SKM-1 (cell line): ENCODE data around the gene NAA10.
"Not testable (repeated sequence)": the region's sequence is repeated elsewhere in the genome, so short reads cannot be mapped to it uniquely, and the experiment has no call there.

ENCODE experiments used
- DNase-seq: peaks from one replicate; lab custom pipeline; 2025; ENCODE audit not compliant: unreplicated experiment; lab: John Stamatoyannopoulos, UW

Gene NAA10

DNA sequence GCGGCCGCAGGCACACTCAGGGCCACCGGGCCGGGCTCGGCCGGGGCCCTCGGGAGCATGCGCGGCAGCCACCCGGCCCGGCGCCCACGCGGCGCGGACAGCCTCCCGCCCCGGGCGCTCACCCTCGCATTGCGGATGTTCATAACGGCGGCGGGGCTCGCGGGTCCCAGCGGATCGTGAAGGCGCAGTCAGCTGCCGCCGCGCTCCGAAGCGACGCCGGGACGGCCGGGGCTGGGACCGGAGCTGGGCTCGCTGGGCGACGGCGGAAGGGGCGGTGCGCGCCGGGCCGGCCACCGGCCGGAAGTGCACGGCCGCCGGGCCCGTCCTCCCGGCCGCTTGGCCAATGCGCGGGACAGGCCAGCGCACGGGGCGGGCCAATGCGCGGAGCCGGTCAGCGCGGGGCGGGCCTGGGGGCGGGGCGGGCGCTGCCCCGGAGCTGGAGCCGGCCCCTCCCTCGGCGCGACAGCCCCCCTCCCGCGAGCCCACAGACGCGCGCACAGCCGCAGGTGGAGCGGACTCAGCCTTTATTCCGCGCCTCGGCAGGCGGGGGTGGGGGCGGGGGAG is at the start of gene NAA10:
Gene NAA10 (minus strand): TSS at position 276 of the 564 bp plus-strand sequence. CDS start 133 bp downstream, at position 143.
- DNase-seq: peak; percentile 2

DNA sequence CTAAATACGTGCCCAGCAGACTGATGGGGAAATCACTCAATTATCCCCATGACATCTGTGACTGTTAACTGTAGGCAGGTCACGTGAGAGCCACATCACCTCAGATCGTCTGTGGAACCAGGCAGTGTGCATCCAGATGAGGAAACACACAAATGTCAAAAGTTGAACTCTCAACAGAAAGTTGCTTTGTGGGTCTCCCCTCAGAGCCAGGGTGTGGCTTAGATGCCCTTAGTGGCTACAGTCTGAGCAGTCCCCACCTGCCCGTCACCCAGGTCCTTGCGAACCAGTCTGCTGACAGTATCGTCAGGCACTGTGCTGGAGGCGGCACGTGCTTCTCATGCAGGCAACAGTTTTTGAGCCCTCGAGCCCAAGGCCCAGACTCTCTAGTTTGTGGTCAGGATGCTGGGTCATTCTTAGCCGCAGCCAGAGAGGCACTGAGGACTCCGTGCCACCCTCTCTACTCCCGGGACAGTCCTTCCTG is 48.5 kb upstream of the NAA10 start:
- DNase-seq: no peak

DNA sequence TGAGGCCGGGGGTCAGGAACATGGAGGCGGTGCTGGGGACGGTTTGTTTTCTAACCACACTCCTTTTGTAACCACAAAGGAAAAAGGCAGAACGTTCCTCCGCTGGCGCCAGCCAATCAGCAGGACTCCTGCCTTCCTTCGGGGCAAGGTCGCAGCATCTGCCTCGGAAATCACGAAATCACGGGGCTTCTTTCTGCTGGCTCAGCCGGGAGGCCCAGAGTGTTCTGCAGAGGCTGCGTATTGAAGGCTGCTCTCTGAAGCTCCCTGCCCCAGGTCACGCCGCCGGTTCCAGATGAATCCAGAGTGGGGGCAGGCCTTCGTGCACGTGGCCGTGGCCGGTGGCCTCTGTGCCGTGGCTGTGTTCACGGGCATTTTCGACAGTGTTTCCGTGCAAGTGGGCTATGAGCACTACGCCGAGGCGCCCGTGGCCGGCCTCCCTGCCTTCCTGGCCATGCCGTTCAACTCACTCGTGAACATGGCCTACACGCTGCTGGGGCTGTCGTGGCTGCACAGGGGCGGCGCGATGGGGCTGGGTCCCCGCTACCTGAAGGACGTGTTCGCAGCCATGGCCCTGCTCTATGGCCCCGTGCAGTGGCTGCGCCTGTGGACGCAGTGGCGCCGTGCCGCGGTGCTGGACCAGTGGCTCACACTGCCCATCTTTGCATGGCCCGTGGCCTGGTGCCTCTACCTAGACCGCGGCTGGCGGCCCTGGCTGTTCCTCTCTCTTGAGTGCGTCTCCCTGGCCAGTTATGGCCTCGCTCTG is 47.1 kb upstream of the NAA10 start:
- DNase-seq: no peak

DNA sequence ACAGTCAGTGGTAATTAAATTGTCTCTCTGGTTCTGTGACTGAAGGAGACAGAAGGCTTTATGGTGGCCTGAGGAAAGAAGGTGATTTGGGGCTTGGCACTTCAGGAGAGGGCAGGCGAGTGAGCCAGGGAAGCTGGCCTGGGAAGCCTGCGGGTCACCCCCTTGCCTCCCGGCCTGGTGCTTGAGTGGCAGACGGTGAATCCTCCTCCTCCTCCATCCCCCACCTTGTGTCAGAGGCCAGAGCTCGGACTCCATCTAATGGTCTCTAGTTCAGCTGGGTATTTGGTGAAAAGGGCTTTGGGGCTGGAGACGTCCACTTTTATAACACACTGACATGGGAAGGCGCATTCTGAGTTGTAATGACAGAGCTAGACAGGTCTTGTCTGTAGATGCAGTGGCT is 46.4 kb upstream of the NAA10 start:
- no peak for DNase-seq

DNA sequence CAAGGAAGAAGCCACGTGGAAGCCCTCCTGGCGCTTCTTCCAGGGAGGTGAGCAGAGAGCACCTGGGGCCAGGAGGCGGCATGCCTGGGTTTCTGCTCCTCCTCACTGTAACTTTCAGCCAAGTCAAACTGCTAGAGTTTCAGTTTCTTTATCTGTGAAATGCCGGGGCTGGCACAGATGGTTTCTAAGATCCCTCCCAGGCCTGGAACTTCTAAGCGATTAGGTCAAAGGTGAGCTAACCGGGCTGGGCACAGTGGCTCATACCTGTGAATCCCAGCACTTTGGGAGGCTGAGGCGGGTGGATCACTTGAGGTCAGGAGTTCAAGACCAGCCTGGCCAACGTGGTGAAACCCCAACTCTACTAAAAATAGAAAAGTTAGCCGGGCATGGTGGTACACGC is 45.6 kb upstream of the NAA10 start:
- DNase-seq: not testable (repeated sequence)

DNA sequence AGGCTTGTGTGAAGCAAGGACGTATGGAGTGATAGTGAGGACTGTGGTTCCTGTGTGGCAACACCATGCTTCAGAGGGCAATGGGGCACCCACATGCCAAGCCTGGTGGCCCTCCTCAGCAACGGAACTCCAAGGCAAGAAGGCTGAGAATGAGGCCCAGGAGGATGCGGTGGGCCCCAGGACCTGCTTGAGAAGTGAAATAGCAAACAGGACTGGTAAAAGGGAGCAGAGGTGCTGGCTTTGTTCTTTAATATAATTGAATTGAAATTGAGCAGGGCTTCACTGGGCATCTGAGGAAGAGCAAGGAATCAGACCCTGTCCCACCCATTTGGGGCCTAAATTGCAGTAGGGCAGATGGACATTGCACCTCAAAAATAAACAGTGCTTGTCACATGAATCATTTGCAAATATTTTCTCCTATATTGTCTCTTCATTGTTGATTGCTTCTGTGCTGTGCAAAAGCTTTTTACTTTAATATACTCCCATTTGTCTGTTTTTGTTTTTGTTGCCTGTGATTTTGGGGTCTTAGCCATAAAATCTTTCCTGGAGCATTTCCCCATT is 40.0 kb upstream of the NAA10 start:
- DNase-seq: no peak

DNA sequence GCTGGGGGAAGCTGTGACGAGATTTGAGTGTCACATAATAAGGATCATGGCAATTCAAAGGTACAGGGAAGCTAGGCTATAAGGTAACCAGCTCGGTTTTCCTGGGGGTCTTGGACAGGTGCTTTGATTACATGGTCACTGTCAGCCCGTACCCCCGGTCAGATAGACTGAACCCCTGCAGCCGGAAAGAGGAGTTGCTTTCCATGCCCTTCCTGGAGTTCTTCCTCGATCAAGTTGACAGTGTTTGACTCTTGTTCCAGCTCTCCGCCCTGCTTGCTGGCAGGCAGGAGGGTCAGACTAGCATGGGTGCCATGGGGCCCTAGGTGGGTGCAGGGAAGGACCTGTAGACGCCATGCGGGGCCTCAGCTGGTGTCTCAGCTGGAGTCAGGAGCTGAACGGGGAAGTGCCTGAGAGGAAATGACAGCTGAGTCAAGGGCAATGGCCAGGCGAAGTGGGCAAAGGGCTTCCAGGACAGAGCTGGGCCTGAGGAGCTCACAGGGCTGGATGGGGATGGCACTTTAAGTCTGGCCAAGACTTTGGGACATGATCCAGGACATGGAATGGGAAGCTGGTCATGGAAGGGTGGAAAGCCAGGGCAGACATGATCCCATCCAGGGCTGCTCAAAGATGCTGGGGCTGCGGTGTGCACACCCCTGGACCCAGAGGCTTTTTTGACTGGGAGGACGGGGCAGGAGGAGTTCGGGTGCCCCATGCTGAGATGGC is 39.3 kb upstream of the NAA10 start:
- DNase-seq: no peak

DNA sequence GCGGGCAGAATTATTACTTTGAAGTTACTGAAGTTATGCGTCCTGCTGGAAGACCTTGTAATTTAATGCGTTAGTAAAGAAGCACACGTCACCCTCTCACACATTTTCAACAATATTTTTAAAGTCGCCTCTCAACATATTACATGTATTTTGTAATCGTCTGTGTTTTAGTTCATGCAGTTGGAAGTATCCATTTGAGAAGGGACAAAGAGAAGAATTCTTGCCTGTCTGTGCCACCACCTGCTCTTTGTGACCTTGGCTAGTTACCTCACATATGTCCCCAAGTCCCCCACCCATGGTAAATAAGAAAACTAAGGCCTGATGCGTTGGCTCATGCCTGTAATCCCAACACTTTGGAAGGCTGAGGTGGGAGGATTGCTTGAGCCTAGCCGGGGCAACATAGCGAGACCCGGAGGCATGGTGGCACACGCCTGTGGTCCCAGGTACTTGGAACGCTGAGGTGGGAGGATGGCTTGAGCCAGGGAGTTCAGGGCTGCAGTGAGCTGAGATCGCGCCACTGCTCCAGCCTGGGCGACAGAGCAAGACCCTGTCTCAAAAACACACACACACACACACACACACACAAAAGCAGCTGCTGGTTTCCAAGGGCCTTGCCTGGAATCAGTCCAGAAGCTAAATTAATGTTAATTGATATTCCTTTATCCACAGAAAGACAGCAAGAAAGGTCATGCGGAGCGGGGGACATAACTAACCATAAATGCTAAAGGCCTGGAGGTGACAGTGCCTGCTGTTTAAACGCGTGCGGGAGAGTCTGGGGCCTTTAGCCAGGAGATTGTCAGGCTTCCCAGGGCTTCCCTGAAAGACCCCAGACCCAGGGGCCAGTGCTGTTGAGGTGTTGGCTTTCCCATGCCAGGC is 38.5 kb upstream of the NAA10 start:
- DNase-seq: no peak

DNA sequence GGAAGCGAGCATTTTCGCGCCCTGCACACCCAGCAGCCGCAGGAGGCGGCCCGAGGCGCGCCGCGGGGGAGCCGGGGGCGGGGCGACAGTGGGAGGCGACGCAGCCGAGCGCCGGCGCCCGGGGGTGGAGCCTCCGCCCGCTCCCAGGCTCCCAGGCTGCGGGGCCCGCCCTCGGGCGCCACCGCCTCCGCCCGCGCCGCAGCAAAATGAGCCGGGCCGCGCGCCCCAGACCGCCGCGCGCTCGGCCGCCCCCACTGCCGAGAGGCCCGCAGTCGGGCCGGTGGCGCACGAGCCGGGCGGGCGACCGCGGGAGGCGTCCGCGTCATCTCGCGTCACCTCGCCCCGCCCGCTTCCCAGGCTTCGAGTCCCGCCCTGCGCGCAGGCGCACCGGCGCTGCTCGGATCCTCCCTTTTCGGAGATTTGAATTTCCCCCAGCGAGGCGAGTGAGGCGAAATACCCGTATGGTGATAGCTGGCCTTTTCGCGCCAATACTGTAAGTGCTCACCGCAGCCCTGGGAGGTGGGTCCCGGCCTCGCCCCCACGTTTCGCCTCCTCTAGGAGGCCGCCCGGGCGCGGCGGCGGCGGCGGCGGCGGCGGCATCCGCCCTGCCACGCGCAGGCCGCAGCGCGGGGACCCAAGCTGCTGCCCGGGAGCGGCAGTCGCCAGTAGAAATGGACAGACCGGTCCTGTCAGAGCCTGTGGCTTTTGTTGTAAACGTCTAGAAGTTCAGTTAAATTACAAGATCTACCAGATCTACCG is 37.7 kb upstream of the NAA10 start, which contains the start of gene TMEM187:
Gene TMEM187 (plus strand): TSS at position 387 of the 759 bp plus-strand sequence. CDS start 9,309 bp downstream, outside the sequence.
- peak; percentile 47 for DNase-seq

DNA sequence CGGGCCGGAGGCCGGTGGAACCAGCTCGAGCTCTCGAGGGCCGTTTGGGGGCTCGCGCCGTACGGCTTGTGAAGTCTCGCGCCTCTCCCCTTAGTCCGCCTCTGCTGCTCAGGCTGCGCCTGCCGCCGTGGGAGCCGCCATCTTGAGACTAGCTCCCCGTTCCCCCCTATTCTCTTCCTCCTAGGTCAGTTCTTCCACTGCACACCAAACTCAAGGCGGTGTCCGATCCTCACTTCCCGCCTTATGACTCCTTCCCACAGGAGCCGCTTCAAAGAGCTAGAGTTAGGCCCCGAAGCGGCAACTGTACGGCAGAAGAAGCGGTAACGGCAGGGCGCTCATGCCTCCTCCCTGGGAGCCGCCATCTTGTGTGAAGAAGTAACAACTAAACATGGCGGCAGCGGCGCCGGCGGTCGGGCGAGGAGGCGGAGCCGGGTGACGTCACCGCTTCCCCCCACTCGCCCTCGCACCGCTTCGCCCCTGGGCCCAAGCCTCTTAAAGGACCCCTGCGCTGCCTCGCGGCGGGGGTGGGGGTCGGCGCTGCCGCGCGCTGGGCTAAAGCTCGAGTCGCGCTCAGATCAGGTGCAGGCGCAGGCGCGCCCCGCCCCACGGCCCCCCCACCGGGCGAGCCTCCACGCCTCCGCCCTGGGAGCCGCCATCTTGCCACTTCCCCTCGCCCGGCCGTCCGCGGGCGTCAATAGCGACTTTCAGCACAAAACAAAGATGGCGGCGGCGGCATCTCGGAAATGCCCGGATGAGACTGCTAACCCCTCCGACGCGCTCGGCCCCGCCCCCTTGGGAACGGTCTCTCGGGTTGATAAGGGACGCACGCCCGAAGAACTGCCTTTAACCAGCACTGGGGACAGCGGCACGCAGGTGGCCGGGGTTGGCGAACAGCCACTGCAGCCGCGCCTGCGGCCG is 36.9 kb upstream of the NAA10 start, which contains the start of gene HCFC1:
Gene HCFC1 (minus strand): TSS at position 369 of the 918 bp plus-strand sequence. CDS start 978 bp downstream, outside the sequence.
- DNase-seq: peak; percentile 16

DNA sequence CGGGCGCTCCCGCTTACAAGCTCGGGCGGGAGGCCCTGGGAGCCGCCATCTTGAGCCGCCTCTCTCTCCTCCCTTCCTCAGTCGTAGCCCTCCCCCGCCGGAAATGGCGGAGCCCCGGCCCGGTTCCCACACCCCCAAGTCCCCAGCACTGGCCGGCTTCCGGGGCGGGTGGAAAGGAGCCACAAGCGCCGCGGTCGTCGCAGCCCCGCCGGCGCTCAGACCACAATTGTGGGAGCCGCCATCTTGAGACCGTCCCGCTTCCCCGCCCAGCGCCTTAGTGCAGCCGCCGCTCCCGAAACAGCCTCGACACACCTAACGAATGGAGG is 36.2 kb upstream of the NAA10 start:
- peak; percentile 3 for DNase-seq

DNA sequence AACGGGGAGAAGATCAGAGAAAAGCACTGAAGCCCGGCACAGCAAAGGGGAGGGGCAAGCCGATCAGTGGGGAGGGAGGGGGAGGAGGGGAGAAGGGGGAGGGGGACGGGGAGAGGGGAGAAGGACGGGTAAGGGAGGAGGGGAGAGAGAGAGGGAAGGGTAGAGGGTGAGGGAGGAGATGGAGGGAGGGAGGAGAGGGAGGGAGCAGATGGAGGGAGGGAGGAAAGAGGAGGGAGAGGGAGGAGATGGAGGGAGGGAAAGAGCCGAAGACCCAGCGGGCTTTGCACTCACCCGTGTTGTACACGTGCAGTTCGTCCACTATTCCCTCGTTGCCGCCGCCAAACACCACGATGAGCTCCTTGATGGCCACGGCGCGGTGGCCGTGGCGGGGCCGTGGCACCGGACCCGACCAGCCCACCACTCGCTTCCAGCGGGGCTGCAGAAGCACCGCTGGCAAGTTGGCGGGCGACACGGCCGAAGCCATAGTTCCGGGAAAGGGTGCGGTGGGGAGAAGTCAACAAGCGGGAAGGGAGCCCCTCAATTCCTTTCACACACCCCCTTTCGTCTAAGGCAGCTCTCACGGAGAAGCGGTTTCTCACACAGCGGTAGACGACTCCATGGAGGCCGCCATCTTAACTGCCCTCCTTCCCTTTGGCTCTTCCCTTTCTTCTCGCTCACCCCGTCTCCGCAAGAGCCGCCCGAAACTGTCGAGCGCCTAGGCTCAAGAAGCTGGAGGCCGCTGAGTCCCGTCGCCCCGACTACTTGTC is 35.7 kb upstream of the NAA10 start:
- no peak for DNase-seq

DNA sequence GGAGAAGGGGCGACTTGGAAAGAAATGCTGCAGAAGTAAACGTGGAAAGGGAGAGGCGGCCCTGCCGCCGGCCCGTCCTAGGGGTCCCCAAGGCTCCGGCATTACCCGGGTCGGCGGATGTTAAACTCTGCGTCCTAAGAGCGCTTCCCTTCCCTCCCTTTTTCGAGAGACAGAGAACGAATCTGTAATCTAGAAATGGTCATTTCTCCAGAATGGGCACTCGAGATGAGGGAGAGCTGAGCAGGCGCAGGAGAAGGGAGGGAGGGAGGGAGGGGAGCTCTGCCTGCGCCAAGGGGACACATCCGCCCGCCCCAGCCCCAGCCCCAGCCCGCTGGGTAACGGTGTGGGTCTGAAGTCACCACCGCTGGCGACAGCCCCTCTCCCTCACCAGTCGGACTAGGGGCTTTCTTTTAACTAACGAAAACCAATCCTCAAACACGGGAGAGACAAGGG is 35.1 kb upstream of the NAA10 start:
- no peak for DNase-seq

DNA sequence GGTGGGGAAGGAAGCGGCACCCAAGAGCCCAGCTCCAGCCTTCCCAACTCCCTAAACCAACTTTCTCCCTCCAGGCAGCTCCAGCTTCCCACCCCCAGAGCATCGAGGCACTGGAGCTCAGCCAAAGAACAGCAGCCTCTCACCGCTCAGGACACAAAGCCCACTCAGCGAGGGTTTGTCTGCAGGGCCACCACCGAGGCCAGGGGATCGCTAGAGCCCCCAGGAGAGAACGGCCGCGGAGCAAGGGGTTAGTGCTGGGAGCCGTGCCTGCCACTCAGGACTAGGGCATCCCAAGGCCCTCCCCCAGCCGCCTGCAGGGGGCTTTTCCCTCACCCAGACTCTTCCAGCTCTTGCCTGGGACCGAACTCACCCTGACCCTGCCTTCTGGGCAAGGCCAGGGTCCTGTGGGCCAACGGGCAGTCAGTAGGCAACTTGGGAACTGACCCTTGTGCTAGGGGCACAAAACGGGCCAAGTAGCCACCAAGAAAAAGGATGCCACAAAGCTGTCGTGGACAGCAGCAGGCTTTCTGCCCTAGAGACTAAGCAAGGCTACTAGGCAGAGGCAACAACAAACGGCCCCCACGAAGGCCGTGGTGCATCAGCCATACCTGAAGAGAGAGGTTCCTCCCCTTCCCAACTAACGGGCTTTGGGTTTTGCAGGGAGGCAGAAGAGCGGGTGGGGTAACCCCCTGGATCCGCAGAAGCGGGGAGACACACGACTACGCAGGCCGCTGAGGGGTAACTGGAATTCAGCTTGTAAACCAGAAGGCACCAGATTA is 34.5 kb upstream of the NAA10 start:
- DNase-seq: no peak

DNA sequence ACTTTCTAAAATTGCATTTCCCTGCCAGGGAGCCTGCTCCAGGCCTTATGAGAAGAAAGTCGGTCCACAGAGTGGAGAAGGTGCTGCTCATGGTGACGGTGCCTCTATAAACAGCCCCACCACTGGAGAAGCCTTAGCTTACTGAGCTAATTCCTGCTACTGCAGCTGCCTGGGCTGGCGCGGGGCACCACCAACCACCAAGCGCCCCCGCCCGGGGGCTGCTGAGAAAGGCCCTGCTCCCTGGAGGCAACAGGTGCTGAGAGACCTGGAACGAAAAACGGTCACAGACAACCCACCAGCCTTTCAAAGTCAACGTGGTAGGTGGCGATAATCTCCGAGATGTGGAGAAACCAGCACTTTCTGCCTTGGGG is 33.9 kb upstream of the NAA10 start:
- DNase-seq: no peak

DNA sequence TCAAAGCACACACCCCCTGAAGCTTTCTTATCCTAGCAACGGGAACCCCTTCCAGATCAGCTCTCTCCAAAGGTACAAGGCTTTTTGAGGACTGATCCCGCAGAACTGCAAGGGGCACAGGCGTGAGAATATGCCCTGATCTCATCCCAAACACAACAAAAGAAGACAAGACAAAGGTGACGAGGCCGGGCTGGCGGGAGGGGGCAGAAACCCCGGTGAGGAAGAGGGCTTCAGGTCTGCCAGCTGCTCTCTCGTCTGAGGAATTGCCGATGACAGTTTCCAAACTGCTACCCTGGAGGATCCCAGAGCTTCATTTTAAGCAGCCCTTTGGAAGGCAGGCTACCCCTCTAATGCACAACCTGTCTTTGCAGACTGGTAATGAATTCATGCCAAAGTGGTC is 33.4 kb upstream of the NAA10 start:
- no peak for DNase-seq

DNA sequence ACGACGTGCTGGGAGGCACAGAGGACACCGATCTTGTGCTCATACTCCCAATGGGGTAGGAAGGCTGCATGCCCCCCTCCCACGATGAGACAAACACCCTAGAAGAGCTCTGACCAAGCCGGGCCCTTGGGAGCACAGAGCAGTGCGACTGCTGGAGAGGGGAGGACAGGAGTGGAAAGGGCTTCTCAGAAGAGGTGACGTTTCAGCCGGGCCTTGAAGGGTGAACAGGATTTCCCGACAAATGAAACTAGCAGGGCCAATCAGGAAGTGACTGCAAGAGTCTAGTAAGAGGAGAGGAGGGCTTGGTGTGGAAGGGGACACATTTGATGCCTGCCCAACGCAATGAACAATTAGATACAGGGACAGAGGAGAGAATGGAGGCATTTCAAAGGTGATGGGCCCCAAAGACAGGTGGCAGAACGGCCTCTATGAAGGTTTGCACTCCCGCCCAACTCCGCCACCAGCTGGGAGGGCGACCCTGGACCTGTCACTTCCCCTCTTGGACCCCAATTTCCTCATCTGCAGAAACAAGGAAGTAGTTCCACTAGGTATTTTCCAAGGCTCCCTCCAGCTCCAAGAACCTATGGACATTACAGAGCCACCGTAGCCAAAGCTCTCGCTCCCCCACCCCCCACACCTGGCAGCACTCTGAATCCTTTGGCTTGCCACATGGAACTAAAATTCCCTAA is 32.8 kb upstream of the NAA10 start:
- no peak for DNase-seq
